ENCODE results near the gene KIAA1217.

DNA sequence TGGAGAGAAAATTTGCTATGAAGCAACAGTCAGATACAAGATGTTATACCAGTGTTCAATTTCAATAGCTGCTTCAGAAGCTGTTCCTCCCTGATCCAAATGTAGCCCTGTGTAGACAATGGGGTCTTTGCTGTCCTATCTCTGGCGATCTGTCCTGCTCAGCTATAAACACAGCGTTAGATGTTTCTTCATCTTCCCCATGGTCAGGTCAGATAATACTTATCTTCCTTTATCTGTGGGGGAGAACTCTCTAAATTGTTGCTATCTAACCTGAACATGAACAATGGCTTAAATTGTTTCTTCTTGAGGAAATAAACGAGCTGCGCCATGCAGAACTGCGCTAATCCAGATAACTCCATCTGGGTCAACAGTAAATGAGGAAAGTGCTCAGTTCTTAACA is 15.6 kb upstream of the KIAA1217 start:
- TF ChIP-seq EZH2 (IDR thresholded peaks at IDR 0.05; ENCODE audit: borderline replicate concordance, low read depth, low read length) (no peak), EHMT2 (IDR thresholded peaks at IDR 0.05) (no peak), NFYB (IDR thresholded peaks at IDR 0.05; ENCODE audit: extremely low read depth, insufficient read length) (no peak), CTCF (IDR thresholded peaks at IDR 0.05 in 2 of 3, conservative IDR thresholded peaks at IDR 0.05 in 1 of 3; ENCODE audit: insufficient read depth in 2 of 3, low read depth in 1 of 3, low read length in 3 of 3) (no peak), HIVEP1 (CRISPR knock-in tag; IDR thresholded peaks at IDR 0.05) (no peak), SP2 (IDR thresholded peaks at IDR 0.05; ENCODE audit: extremely low read depth, low read depth, low read length, poor library complexity, severe bottlenecking) (no peak), USF1 (CRISPR knock-in tag; IDR thresholded peaks at IDR 0.05) (no peak), POLR2A (conservative IDR thresholded peaks at IDR 0.05) (no peak), CEBPB (tag; IDR thresholded peaks at IDR 0.05) (no peak), SMARCB1 (IDR thresholded peaks at IDR 0.05; ENCODE audit: insufficient read length, low read depth) (no peak), SRF (CRISPR knock-in tag; IDR thresholded peaks at IDR 0.05) (no peak)
